ENCODE measurements around the gene DNAAF8. TPM values are rescaled to one million over a fixed set of nuclear protein-coding genes. Genes with fewer than 3 reads are reported as not detected.

The DNAAF8 gene
- total RNA-seq, 1 experiment from 2014 or later, result 1.2 TPM

GRCh38 chr16:4795828-4796572 is 61.7 kb downstream of the DNAAF8 start:
- H2AFZ ChIP-seq (ENCODE audit: low read length), result no peak overlapping the region
- H3K4me1 ChIP-seq (ENCODE audit: insufficient read depth, low read length), result 0 out of 2 replicates have a peak, but pooled peaks cover 2% of the 10 kb centered on the region
- no peaks in the 10 kb centered on the region for H4K20me1 ChIP-seq (ENCODE audit: low read length)
- no peak overlapping the region for H3K4me2 ChIP-seq (ENCODE audit: low read length)
- H3K27ac ChIP-seq (ENCODE audit: low read length), result no peak overlapping the region
- BruUV-seq (replicated peaks), result no TSS peak
- no peaks in the 10 kb centered on the region for H3K36me3 ChIP-seq (ENCODE audit: low read depth, low read length)
- H3K9me3 ChIP-seq (ENCODE audit: low read length), result no peaks in the 10 kb centered on the region
- DNase-seq, result no peak
- ChIA-PET CTCF (no interaction called here), POLR2A (ENCODE audit: unreplicated experiment) (no interaction called here)
- H3K9ac ChIP-seq (ENCODE audit: low read length), result no peak overlapping the region
- H3K9me2 ChIP-seq (replicated peaks; ENCODE audit: low read length), result no peaks in the 10 kb centered on the region
- intact Hi-C loops (cut with micrococcal nuclease), result no loop called here
- H3K79me2 ChIP-seq (ENCODE audit: low read length), result no peaks in the 10 kb centered on the region
- no peak for ATAC-seq
- TF ChIP-seq EZH2phosphoT487 (IDR thresholded peaks at IDR 0.05; ENCODE audit: borderline replicate concordance, low read length) (no peak), CTCF (conservative IDR thresholded peaks at IDR 0.05; ENCODE audit: low read depth, low read length) (no peak), EZH2 (IDR thresholded peaks at IDR 0.05; ENCODE audit: low read length, unreplicated experiment) (no peak)
- H3F3A ChIP-seq (ENCODE audit: low read length, unreplicated experiment), result no peaks in the 10 kb centered on the region
- H3K4me3 ChIP-seq (ENCODE audit: low read length), result no peak overlapping the region
- no peaks in the 10 kb centered on the region for H3K27me3 ChIP-seq (ENCODE audit: low read length)

- no peak for ATAC-seq
- H3K9ac ChIP-seq (ENCODE audit: low read length), result no peak overlapping the region
- TF ChIP-seq EZH2 (IDR thresholded peaks at IDR 0.05; ENCODE audit: low read length, unreplicated experiment) (no peak), CTCF (conservative IDR thresholded peaks at IDR 0.05; ENCODE audit: low read depth, low read length) (no peak), EZH2phosphoT487 (IDR thresholded peaks at IDR 0.05; ENCODE audit: borderline replicate concordance, low read length) (no peak)
- no peaks in the 10 kb centered on the region for H3K36me3 ChIP-seq (ENCODE audit: low read depth, low read length)
- H3K79me2 ChIP-seq (ENCODE audit: low read length), result no peaks in the 10 kb centered on the region
- no peaks in the 10 kb centered on the region for H3K27me3 ChIP-seq (ENCODE audit: low read length)
- no peaks in the 10 kb centered on the region for H3K9me3 ChIP-seq (ENCODE audit: low read length)
- H2AFZ ChIP-seq (ENCODE audit: low read length), result no peak overlapping the region
- H3K9me2 ChIP-seq (replicated peaks; ENCODE audit: low read length), result no peaks in the 10 kb centered on the region
- no peak for DNase-seq
- no peak overlapping the region for H3K4me3 ChIP-seq (ENCODE audit: low read length)
- no TSS peak for BruUV-seq (replicated peaks)
- H3K27ac ChIP-seq (ENCODE audit: low read length), result no peak overlapping the region
- peaks cover 8% of the 10 kb centered on the region; the same call in 1 of the 2 replicates for H3K4me1 ChIP-seq (ENCODE audit: insufficient read depth, low read length)
- no peaks in the 10 kb centered on the region for H4K20me1 ChIP-seq (ENCODE audit: low read length)
- CTCF ChIA-PET, result no interaction called here
- no peaks in the 10 kb centered on the region for H3F3A ChIP-seq (ENCODE audit: low read length, unreplicated experiment)
- no peak overlapping the region for H3K4me2 ChIP-seq (ENCODE audit: low read length)
- intact Hi-C loops (cut with micrococcal nuclease), result no loop called here
- POLR2A ChIA-PET (ENCODE audit: unreplicated experiment), result no interaction called here
Observed at GRCh38 chr16:4796982-4797804, 62.9 kb downstream of the DNAAF8 start.
